Spleen (tissue), 7 donors: ENCODE data around the gene RFPL1.
"Not testable (repeated sequence)": the region's sequence is repeated elsewhere in the genome, so short reads cannot be mapped to it uniquely, and the experiment has no call there.

ENCODE experiments used
- POLR2AphosphoS5 ChIP-seq, 3 donors: sonication (generic); formaldehyde crosslinking; IDR thresholded peaks; one replicate each; pipeline ENCODE4 v1.5.1; 2017; ENCODE audit warnings: antibody characterized with exemption in 3 of 3
- TF ChIP-seq, protein P1 (sequence below), 11 experiments: fragments of 200-600 bp in 7 of 11; fragments of 450-650 bp in 4 of 11; sonication (generic) in 4 of 11; IDR thresholded peaks in 8 of 11; conservative IDR thresholded peaks in 3 of 11; 1 replicate in 7 of 11; 2 replicates in 4 of 11; pipeline versions ENCODE4 v1.4.0 to v1.8.0; 2016 to 2021; ENCODE audit warnings: antibody characterized with exemption in 11 of 11, inconsistent platforms in 4 of 11, mild to moderate bottlenecking in 1 of 11
- donor health status: DM: no; HTN: no; CAD: no; lungs with moderate emphysema.
- donor health status: DM: no; HTN: no; CAD: no.
- donor health status: DM: no; HTN: no; CAD: no.

DNA sequence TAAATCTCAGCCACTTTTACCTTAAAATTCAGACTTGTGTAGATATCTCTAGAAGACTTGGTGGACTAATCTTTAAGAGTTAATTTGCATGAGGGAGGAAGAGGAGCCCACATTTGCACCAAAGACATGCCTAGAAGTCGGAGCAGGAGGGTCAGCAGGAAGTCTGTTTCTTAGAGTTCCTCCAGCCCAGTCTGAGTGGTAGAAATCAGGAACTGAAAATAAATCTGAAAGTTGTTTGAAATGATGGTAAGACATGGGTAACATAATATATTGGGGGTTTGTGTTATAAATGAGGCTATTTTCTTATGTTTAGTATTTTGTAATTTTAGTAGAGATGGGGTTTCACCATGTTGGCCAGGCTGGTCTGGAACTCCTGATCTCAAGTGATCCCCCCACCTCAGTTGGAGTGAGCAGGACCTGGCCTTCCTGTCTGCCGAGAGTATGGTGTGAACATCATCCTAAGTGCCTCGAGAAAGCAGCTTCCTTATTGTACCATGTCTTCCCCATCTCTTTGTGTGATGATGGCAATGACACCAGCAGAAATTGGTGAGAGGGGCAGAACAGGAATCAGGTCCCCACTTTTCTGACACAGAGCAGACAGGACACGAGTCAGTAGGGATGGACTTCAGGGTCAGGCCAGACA lies 26.7 kb upstream of the RFPL1 start:
- TF ChIP-seq, protein P1, sequence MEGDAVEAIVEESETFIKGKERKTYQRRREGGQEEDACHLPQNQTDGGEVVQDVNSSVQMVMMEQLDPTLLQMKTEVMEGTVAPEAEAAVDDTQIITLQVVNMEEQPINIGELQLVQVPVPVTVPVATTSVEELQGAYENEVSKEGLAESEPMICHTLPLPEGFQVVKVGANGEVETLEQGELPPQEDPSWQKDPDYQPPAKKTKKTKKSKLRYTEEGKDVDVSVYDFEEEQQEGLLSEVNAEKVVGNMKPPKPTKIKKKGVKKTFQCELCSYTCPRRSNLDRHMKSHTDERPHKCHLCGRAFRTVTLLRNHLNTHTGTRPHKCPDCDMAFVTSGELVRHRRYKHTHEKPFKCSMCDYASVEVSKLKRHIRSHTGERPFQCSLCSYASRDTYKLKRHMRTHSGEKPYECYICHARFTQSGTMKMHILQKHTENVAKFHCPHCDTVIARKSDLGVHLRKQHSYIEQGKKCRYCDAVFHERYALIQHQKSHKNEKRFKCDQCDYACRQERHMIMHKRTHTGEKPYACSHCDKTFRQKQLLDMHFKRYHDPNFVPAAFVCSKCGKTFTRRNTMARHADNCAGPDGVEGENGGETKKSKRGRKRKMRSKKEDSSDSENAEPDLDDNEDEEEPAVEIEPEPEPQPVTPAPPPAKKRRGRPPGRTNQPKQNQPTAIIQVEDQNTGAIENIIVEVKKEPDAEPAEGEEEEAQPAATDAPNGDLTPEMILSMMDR (IDR thresholded peaks at IDR 0.05 in 8 of 11, conservative IDR thresholded peaks at IDR 0.05 in 3 of 11): not testable (repeated sequence)
- TF ChIP-seq POLR2AphosphoS5 (IDR thresholded peaks at IDR 0.05): not testable (repeated sequence)
